H9 (cell line): ENCODE data around the gene GTF2IRD2. TPM values are rescaled to one million over a fixed set of nuclear protein-coding genes. Genes with fewer than 3 reads are reported as not detected.
"Not testable (repeated sequence)": the region's sequence is repeated elsewhere in the genome, so short reads cannot be mapped to it uniquely, and the experiment has no call there.

Experiments used
- DNase-seq: peaks from one replicate; pipeline ENCODE4 v3.0.0-alpha.2; 2017
- H2AFZ ChIP-seq: one replicate; pipeline ENCODE4 v1.6.1; 2013; ENCODE audit warnings: mild to moderate bottlenecking, low read length, control low read depth, moderate library complexity
- H2AK5ac ChIP-seq: 2 replicates; pipeline ENCODE4 v1.6.1; 2013; ENCODE audit warnings: low read length, control low read depth, mixed read lengths; ENCODE audit not compliant: insufficient read length
- H2BK120ac ChIP-seq: one replicate; pipeline ENCODE4 v1.6.1; 2013; ENCODE audit warnings: low read depth, mild to moderate bottlenecking, low read length, control low read depth, inconsistent platforms; ENCODE audit not compliant: poor library complexity, severe bottlenecking
- H2BK12ac ChIP-seq: 2 replicates; pipeline ENCODE4 v1.6.1; 2013; ENCODE audit warnings: low read length, control low read depth, mixed read lengths, low read depth; ENCODE audit not compliant: insufficient read length
- H2BK15ac ChIP-seq: 2 replicates; pipeline ENCODE4 v1.6.1; 2013; ENCODE audit warnings: low read depth, low read length, control low read depth
- H2BK20ac ChIP-seq: one replicate; pipeline ENCODE4 v1.6.1; 2013; ENCODE audit warnings: low read depth, mild to moderate bottlenecking, low read length, control low read depth, inconsistent platforms; ENCODE audit not compliant: poor library complexity, severe bottlenecking
- H2BK5ac ChIP-seq: 2 replicates; pipeline ENCODE4 v1.6.1; 2013; ENCODE audit warnings: low read length, control low read depth, mixed read lengths; ENCODE audit not compliant: insufficient read length
- H3K14ac ChIP-seq: 2 replicates; pipeline ENCODE4 v1.6.1; 2013; ENCODE audit warnings: low read length, control low read depth; ENCODE audit not compliant: insufficient read depth
- H3K18ac ChIP-seq: 2 replicates; pipeline ENCODE4 v1.6.1; 2013; ENCODE audit warnings: low read depth, mild to moderate bottlenecking, mixed read lengths, low read length, control low read depth; ENCODE audit not compliant: insufficient read length
- H3K23ac ChIP-seq: 2 replicates; pipeline ENCODE4 v1.6.1; 2013; ENCODE audit warnings: low read length, control low read depth, mixed read lengths, low read depth; ENCODE audit not compliant: insufficient read length
- H3K23me2 ChIP-seq: 2 replicates; pipeline ENCODE4 v1.6.1; 2013; ENCODE audit warnings: low read depth, mild to moderate bottlenecking, mixed read lengths, low read length, control low read depth; ENCODE audit not compliant: insufficient read length, poor library complexity, severe bottlenecking
- H3K27ac ChIP-seq: 2 replicates; pipeline ENCODE4 v1.5.1; 2013; ENCODE audit warnings: low read length, control low read depth, mixed read lengths, low read depth; ENCODE audit not compliant: insufficient read length
- H3K27me3 ChIP-seq: 2 replicates; pipeline ENCODE4 v1.6.1; 2013; ENCODE audit warnings: low read length, control low read depth, inconsistent platforms; ENCODE audit not compliant: insufficient read depth
- H3K4ac ChIP-seq: 2 replicates; pipeline ENCODE4 v1.6.1; 2013; ENCODE audit warnings: low read depth, mild to moderate bottlenecking, control low read depth, inconsistent platforms, low read length, moderate library complexity
- H3K4me1 ChIP-seq: 2 replicates; pipeline ENCODE4 v1.6.1; 2013; ENCODE audit warnings: low read length, control low read depth, inconsistent platforms; ENCODE audit not compliant: insufficient read depth
- H3K4me2 ChIP-seq: 2 replicates; pipeline ENCODE4 v1.6.1; 2013; ENCODE audit warnings: low read length, control low read depth, mixed read lengths; ENCODE audit not compliant: insufficient read length, insufficient read depth
- H3K56ac ChIP-seq: 2 replicates; pipeline ENCODE4 v1.6.1; 2013; ENCODE audit warnings: low read depth, mild to moderate bottlenecking, mixed read lengths, low read length, control low read depth; ENCODE audit not compliant: insufficient read length
- H3K79me1 ChIP-seq: 2 replicates; pipeline ENCODE4 v1.6.1; 2013; ENCODE audit warnings: low read depth, mild to moderate bottlenecking, moderate library complexity, low read length, control low read depth, inconsistent platforms; ENCODE audit not compliant: insufficient read depth, poor library complexity, severe bottlenecking
- H3K79me2 ChIP-seq: 2 replicates; pipeline ENCODE4 v1.6.1; 2013; ENCODE audit warnings: low read length, control low read depth, inconsistent platforms; ENCODE audit not compliant: insufficient read depth
- H3K9ac ChIP-seq: 2 replicates; pipeline ENCODE4 v1.6.1; 2013; ENCODE audit warnings: low read length, control low read depth, mixed read lengths; ENCODE audit not compliant: insufficient read length; ENCODE audit errors: extremely low read depth
- H3K9me3 ChIP-seq: one replicate; pipeline ENCODE4 v1.6.1; 2013; ENCODE audit warnings: low read depth, low read length, inconsistent platforms; ENCODE audit not compliant: control insufficient read depth
- H3T11ph ChIP-seq: one replicate; pipeline ENCODE4 v1.6.1; 2013; ENCODE audit warnings: mild to moderate bottlenecking, low read length, control low read depth, inconsistent platforms
- H4K20me1 ChIP-seq: one replicate; pipeline ENCODE4 v1.6.1; 2013; ENCODE audit not compliant: control insufficient read depth, insufficient read length, insufficient read depth
- H4K5ac ChIP-seq: 2 replicates; pipeline ENCODE4 v1.6.1; 2013; ENCODE audit warnings: low read depth, mild to moderate bottlenecking, mixed read lengths, low read length, control low read depth; ENCODE audit not compliant: insufficient read length
- H4K8ac ChIP-seq: replicated peaks from 2 replicates; pipeline ENCODE4 v1.6.1; 2013; ENCODE audit warnings: low read length, control low read depth, mixed read lengths, low read depth; ENCODE audit not compliant: insufficient read length
- H4K91ac ChIP-seq: 2 replicates; pipeline ENCODE4 v1.6.1; 2013; ENCODE audit warnings: low read depth, mild to moderate bottlenecking, moderate library complexity, mixed read lengths, low read length, control low read depth; ENCODE audit not compliant: insufficient read length
- H3K27ac Mint-ChIP-seq, 3 experiments: 2 replicates in 2 of 3; 3 replicates in 1 of 3; pipeline ENCODE4 v1.8.0; 2020 to 2021; ENCODE audit warnings: mixed read lengths in 3 of 3, mild to moderate bottlenecking in 1 of 3, moderate library complexity in 1 of 3
- H3K27me3 Mint-ChIP-seq: 2 replicates; pipeline ENCODE4 v1.8.0; 2021; ENCODE audit warnings: low read depth, mild to moderate bottlenecking, moderate library complexity, mixed read lengths
- H3K36me3 Mint-ChIP-seq, 3 experiments: 2 replicates in 2 of 3; 3 replicates in 1 of 3; pipeline ENCODE4 v1.8.0; 2020 to 2021; ENCODE audit warnings: low read depth in 3 of 3, mixed read lengths in 3 of 3; ENCODE audit not compliant: insufficient read depth in 1 of 3
- H3K4me1 Mint-ChIP-seq, 2 experiments: 2 replicates each; pipeline ENCODE4 v1.8.0; 2020; ENCODE audit warnings: mixed read lengths in 2 of 2
- H3K4me3 Mint-ChIP-seq, 2 experiments: 2 replicates in 1 of 2; 3 replicates in 1 of 2; pipeline ENCODE4 v1.8.0; 2020 to 2021; ENCODE audit warnings: mild to moderate bottlenecking in 2 of 2, mixed read lengths in 2 of 2, moderate library complexity in 1 of 2
- H3K9me3 Mint-ChIP-seq, 2 experiments: 2 replicates in 1 of 2; 3 replicates in 1 of 2; pipeline ENCODE4 v1.8.0; 2020; ENCODE audit warnings: mild to moderate bottlenecking in 2 of 2, mixed read lengths in 2 of 2, moderate library complexity in 1 of 2
- WGBS: extraction: QIAGEN DNeasy Blood & Tissue Kit; methylation state at CpG from one replicate; pipeline ENCODE4 v1.1.7; 2013; ENCODE audit warnings: missing lambda C conversion rate, low lambda C conversion rate, mixed read lengths; ENCODE audit not compliant: insufficient read length; ENCODE audit errors: extremely low coverage; 5-methylcytosine and 5-hydroxymethylcytosine counted together
- total RNA-seq: library from RNA; stranded (reverse); gene quantifications from 2 replicates; pipeline ENCODE4 v1.2.1, GENCODE V29; 2021

The GTF2IRD2 gene
- total RNA-seq, 1 experiment from 2014 or later: 9.1 TPM

DNA sequence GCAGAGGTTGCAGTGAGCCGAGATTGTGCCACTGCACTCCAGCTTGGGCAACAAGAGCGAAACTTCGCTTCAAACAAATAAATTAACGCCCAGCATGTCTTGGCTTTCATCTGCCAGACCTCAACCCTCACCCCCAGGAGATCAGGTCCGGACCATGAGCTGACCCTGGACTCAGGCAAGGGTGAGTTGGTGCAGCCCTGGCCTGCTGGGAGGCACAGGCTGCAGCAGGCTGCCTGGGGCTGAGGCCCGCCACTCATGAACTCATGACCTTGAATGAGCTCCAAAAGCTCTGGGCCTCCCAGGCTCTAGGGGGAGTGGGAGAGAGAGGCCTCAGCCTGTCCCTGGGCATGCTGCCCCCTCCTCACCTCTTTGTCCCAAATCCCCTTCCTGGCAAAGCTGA is 79.3 kb downstream of the GTF2IRD2 start:
- H3K9me3 Mint-ChIP-seq, H3K27me3 ChIP-seq, H2BK12ac ChIP-seq, H3K18ac ChIP-seq, H3K4ac ChIP-seq, H3K4me1 Mint-ChIP-seq, H4K5ac ChIP-seq, H4K91ac ChIP-seq, H2AFZ ChIP-seq, H3K23me2 ChIP-seq, H3K56ac ChIP-seq, H3K9ac ChIP-seq, H2BK15ac ChIP-seq, H4K8ac ChIP-seq, H3K23ac ChIP-seq, H3K4me1 ChIP-seq, H3K27ac ChIP-seq, H3K79me1 ChIP-seq, H3K36me3 Mint-ChIP-seq, H2BK20ac ChIP-seq, H3K27ac Mint-ChIP-seq, H3K14ac ChIP-seq, H2BK5ac ChIP-seq, H2BK120ac ChIP-seq, H3K9me3 ChIP-seq, H3K27me3 Mint-ChIP-seq, H4K20me1 ChIP-seq, H3K79me2 ChIP-seq, H3K4me3 Mint-ChIP-seq, H3K4me2 ChIP-seq, H2AK5ac ChIP-seq, H3T11ph ChIP-seq: not testable (repeated sequence)
- DNase-seq: peak; percentile 46
- WGBS: no CpG with 5 or more reads among the region's 6 CpGs

DNA sequence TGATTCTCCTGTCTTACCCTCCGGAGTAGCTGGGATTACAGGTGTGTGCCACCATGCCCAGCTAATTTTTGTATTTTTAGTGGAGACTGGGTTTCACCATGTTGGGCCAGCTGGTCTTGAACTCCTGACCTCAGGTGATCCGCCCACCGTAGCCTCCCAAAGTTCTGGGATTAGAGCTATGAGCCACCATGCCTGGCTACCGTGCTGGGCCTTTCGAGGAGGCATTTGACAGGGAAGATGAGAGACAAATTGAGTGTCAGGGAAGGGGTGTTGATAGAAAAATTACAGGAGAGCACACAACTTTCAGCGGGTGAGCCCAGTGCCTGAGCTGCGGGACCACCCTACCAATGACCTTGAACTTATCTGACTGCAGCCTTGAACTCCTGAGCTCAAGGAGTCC is 81.3 kb downstream of the GTF2IRD2 start:
- not testable (repeated sequence) for H3K18ac ChIP-seq, H3K36me3 Mint-ChIP-seq, H3K27me3 ChIP-seq, H4K5ac ChIP-seq, H3K27ac ChIP-seq, H3K79me1 ChIP-seq, H3K4me1 ChIP-seq, H2BK15ac ChIP-seq, H2BK12ac ChIP-seq, H3K4ac ChIP-seq, H2BK20ac ChIP-seq, H3K56ac ChIP-seq, H3K23me2 ChIP-seq, DNase-seq, H3K4me1 Mint-ChIP-seq, H4K8ac ChIP-seq, H3K9me3 Mint-ChIP-seq, H2AK5ac ChIP-seq, H3K9ac ChIP-seq, H3T11ph ChIP-seq, H3K27me3 Mint-ChIP-seq, H3K23ac ChIP-seq, H3K4me3 Mint-ChIP-seq, H3K79me2 ChIP-seq, H2BK120ac ChIP-seq, H2BK5ac ChIP-seq, H3K27ac Mint-ChIP-seq, H3K4me2 ChIP-seq, H3K9me3 ChIP-seq, H3K14ac ChIP-seq, H4K20me1 ChIP-seq, H4K91ac ChIP-seq, H2AFZ ChIP-seq
- no CpG with 5 or more reads among the region's 7 CpGs for WGBS
